Psoas muscle (tissue), 8 donors: ENCODE results near the gene TMEM143. TPM values are rescaled to one million over a fixed set of nuclear protein-coding genes. Genes with fewer than 3 reads are reported as not detected.

Experiments used
- ATAC-seq, 4 donors: fragments of 200-7000 bp; cut with Tn5 transposase; one replicate each; pipeline ENCODE4 v1.9.1; 2020; ENCODE audit warnings: moderate library complexity in 3 of 4, mild to moderate bottlenecking in 2 of 4
- DNase-seq, 2 donors: peaks; one replicate each; pipeline ENCODE4 v3.0.0-alpha.2; 2020
- H3K27ac ChIP-seq: fragments of 200-600 bp; one replicate; pipeline ENCODE4 v1.8.0; 2022
- H3K27me3 ChIP-seq, 3 donors: fragments of 200-600 bp in 1 of 3; one replicate each; pipeline versions ENCODE4 v1.6.1 to v1.8.0; 2013 to 2022; ENCODE audit warnings: low read length in 2 of 3, mild to moderate bottlenecking in 2 of 3, moderate library complexity in 1 of 3; ENCODE audit not compliant: insufficient read depth in 3 of 3
- H3K36me3 ChIP-seq, 2 donors: fragments of 200-600 bp in 1 of 2; one replicate each; pipeline versions ENCODE4 v1.6.1 to v1.8.0; 2013 to 2022; ENCODE audit warnings: low read depth in 1 of 2, mild to moderate bottlenecking in 1 of 2, moderate library complexity in 1 of 2; ENCODE audit not compliant: insufficient read depth in 1 of 2
- H3K4me1 ChIP-seq: fragments of 200-600 bp; one replicate; pipeline ENCODE4 v1.8.0; 2022
- H3K4me3 ChIP-seq: fragments of 200-600 bp; one replicate; pipeline ENCODE4 v1.8.0; 2022; ENCODE audit warnings: mild to moderate bottlenecking
- H3K9me3 ChIP-seq: fragments of 200-600 bp; one replicate; pipeline ENCODE4 v1.8.0; 2022
- WGBS, 3 donors: extraction: QIAGEN DNeasy Blood & Tissue Kit; methylation state at CpG; one replicate each; pipeline versions ENCODE4 v1.1.6 to v1.1.7; 2013; 5-methylcytosine and 5-hydroxymethylcytosine counted together
- intact Hi-C, 2 donors: fragments of 100-400 bp; cut with DNase I; formaldehyde crosslinking; loops; one replicate each; pipeline versions ENCODE4 v1.11.0 to v1.14.2; 2022
- polyA plus RNA-seq, 3 donors: library from polyadenylated mRNA; stranded (reverse); fragments of 200-250 nt; gene quantifications; one replicate each; pipeline ENCODE4 v1.2.3, GENCODE V29; 2013
- total RNA-seq, 4 donors: library from RNA; stranded (reverse); fragmentation: NEBNext Ultra II Directional in 2 of 4; extraction: Animal tissue kit (Norgen Biotek cat#: 25700) in 2 of 4; gene quantifications; one replicate each; pipeline versions ENCODE4 v1.2.1 to v1.2.4, GENCODE V29; 2021 to 2023
- TF ChIP-seq, protein P1 (sequence below): fragments of 200-600 bp; IDR thresholded peaks from one replicate; pipeline ENCODE4 v1.8.0; 2022; ENCODE audit warnings: antibody characterized with exemption
- donor health status: healthy with polysubstance abuse.
- donor health status: DM: no; HTN: no; CAD: no; lungs with moderate emphysema.
- donor health status: Bipolar disorder and iron deficiency.
- donor health status: healthy.
- donor health status: DM: yes; HTN: yes; CAD: no.
- donor health status: DM: no; HTN: no; CAD: no.
- donor health status: DM: no; HTN: no; CAD: no.
- donor health status: DM: yes; HTN: yes; CAD: no.

Gene TMEM143
- total and polyA plus RNA-seq, 7 donors, result 17.1 to 65.1 (median 52.0) TPM

- Histone ChIP-seq H3K4me1 (no peaks in the 10 kb centered on the region), H3K4me3 (no peak overlapping the region), H3K27me3 (no peaks in the 10 kb centered on the region), H3K27ac (peak overlapping the region; percentile 18), H3K9me3 (no peaks in the 10 kb centered on the region), H3K36me3 (peaks cover 0 to 18% of the 10 kb centered on the region in 2 donors)
- TF ChIP-seq, protein P1, sequence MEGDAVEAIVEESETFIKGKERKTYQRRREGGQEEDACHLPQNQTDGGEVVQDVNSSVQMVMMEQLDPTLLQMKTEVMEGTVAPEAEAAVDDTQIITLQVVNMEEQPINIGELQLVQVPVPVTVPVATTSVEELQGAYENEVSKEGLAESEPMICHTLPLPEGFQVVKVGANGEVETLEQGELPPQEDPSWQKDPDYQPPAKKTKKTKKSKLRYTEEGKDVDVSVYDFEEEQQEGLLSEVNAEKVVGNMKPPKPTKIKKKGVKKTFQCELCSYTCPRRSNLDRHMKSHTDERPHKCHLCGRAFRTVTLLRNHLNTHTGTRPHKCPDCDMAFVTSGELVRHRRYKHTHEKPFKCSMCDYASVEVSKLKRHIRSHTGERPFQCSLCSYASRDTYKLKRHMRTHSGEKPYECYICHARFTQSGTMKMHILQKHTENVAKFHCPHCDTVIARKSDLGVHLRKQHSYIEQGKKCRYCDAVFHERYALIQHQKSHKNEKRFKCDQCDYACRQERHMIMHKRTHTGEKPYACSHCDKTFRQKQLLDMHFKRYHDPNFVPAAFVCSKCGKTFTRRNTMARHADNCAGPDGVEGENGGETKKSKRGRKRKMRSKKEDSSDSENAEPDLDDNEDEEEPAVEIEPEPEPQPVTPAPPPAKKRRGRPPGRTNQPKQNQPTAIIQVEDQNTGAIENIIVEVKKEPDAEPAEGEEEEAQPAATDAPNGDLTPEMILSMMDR, result no peak
- no peak for DNase-seq
- 95 to 97% (median 96%) methylated on average over 10 of the region's 10 CpGs for WGBS, 3 donors
- intact Hi-C loops, result no loop called here
- ATAC-seq, result peak in 1 of 4 donors; percentile 3
Observed at GRCh38 chr19:48341515-48342413, 22.0 kb downstream of the TMEM143 start.

- peak; percentile 79 to 89 for DNase-seq
- Histone ChIP-seq H3K4me3 (no peak overlapping the region), H3K27me3 (no peaks in the 10 kb centered on the region), H3K9me3 (no peaks in the 10 kb centered on the region), H3K27ac (peak overlapping the region; percentile 77), H3K4me1 (no peaks in the 10 kb centered on the region), H3K36me3 (peaks cover 0 to 21% of the 10 kb centered on the region in 2 donors)
- TF ChIP-seq, protein P1, result no peak
- intact Hi-C loops, result no loop called here
- ATAC-seq, result peak; percentile 94 to 96 (median 94)
- WGBS, 3 donors, result 31 to 46% (median 38%) methylated on average over 11 of the region's 11 CpGs
Observed at GRCh38 chr19:48340995-48341394, 22.7 kb downstream of the TMEM143 start.

GRCh38 chr19:48338802-48339503, 24.8 kb downstream of the TMEM143 start:
- 91 to 94% (median 91%) methylated on average over 14 of the region's 14 CpGs for WGBS, 3 donors

DNA sequence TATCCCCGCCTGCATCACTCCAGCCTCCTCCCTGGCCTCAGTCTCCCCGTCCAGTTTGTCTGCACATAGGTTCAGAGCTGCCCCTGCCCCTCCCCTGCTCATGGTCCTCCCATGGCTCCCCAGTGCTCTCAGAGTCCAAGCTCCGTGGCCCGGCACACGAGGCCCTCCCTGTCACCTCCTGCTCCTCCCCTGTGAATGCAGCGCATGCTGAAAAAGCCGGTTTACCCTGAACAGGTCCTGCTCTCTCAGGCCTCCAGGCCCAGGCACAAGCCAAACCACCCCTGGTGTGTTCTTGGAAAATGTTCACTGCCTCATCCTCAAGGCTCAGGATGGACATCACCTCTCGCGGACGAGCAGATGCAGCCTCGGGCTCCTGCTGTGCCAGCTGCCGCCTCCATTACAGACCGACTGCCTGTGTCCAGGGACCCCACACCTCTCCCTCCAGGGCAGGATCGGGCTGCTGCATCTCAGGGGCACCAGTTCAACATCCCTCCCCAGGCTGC, 25.4 kb downstream of the TMEM143 start:
- Histone ChIP-seq H3K36me3 (peaks cover 0 to 18% of the 10 kb centered on the region in 2 donors), H3K27ac (no peak overlapping the region), H3K9me3 (no peaks in the 10 kb centered on the region), H3K4me3 (no peak overlapping the region), H3K4me1 (peaks cover 4% of the 10 kb centered on the region), H3K27me3 (no peaks in the 10 kb centered on the region)
- ATAC-seq, result no peak
- TF ChIP-seq, protein P1, result no peak
- 88 to 93% (median 91%) methylated on average over 13 to 14 of the region's 14 CpGs for WGBS, 3 donors
- intact Hi-C loops, result no loop called here
- no peak for DNase-seq

More at GRCh38 chr19:48338802-48339503, 24.8 kb downstream of the TMEM143 start:
- H3K27ac ChIP-seq, result no peak overlapping the region
- TF ChIP-seq, protein P1, result no peak
- no peaks in the 10 kb centered on the region for H3K9me3 ChIP-seq
- DNase-seq (no peak), ATAC-seq (no peak)
- intact Hi-C loops, result no loop called here
- H3K36me3 ChIP-seq, result peaks cover 0 to 21% of the 10 kb centered on the region in 2 donors
- no peaks in the 10 kb centered on the region for H3K4me1 ChIP-seq
- H3K27me3 ChIP-seq, result no peaks in the 10 kb centered on the region
- H3K4me3 ChIP-seq, result no peak overlapping the region
